K562 (cell line): ENCODE measurements around the gene SEC22C.
"Not testable (repeated sequence)": the region's sequence is repeated elsewhere in the genome, so short reads cannot be mapped to it uniquely, and the experiment has no call there.

Source experiments
- SMAD4 ChIP-seq: fragments of 250-450 bp; sonication (Bioruptor Pico); conservative IDR thresholded peaks from 2 replicates; pipeline ENCODE4 v1.8.0; 2021; ENCODE audit warnings: inconsistent platforms, mild to moderate bottlenecking, moderate library complexity
- ZNF124 ChIP-seq: sonication (generic); formaldehyde crosslinking; IDR thresholded peaks from 2 replicates; pipeline ENCODE4 v1.8.1; 2022; ENCODE audit warnings: missing genetic modification reagents

- not testable (repeated sequence) for TF ChIP-seq SMAD4; ZNF124 (CRISPR knock-in tag)
Measured at GRCh38 chr3:42579346-42579745, 2.4 kb downstream of the SEC22C start.
